H9 (cell line): ENCODE results near the gene ROCK1. TPM values are rescaled to one million over a fixed set of nuclear protein-coding genes. Genes with fewer than 3 reads are reported as not detected.

Experiments used
- DNase-seq: peaks from one replicate; pipeline ENCODE4 v3.0.0-alpha.2; 2017
- H2AFZ ChIP-seq: one replicate; pipeline ENCODE4 v1.6.1; 2013; ENCODE audit warnings: mild to moderate bottlenecking, low read length, control low read depth, moderate library complexity
- H2AK5ac ChIP-seq: 2 replicates; pipeline ENCODE4 v1.6.1; 2013; ENCODE audit warnings: low read length, control low read depth, mixed read lengths; ENCODE audit not compliant: insufficient read length
- H2BK120ac ChIP-seq: one replicate; pipeline ENCODE4 v1.6.1; 2013; ENCODE audit warnings: low read depth, mild to moderate bottlenecking, low read length, control low read depth, inconsistent platforms; ENCODE audit not compliant: poor library complexity, severe bottlenecking
- H2BK12ac ChIP-seq: 2 replicates; pipeline ENCODE4 v1.6.1; 2013; ENCODE audit warnings: low read length, control low read depth, mixed read lengths, low read depth; ENCODE audit not compliant: insufficient read length
- H2BK15ac ChIP-seq: 2 replicates; pipeline ENCODE4 v1.6.1; 2013; ENCODE audit warnings: low read depth, low read length, control low read depth
- H2BK20ac ChIP-seq: one replicate; pipeline ENCODE4 v1.6.1; 2013; ENCODE audit warnings: low read depth, mild to moderate bottlenecking, low read length, control low read depth, inconsistent platforms; ENCODE audit not compliant: poor library complexity, severe bottlenecking
- H2BK5ac ChIP-seq: 2 replicates; pipeline ENCODE4 v1.6.1; 2013; ENCODE audit warnings: low read length, control low read depth, mixed read lengths; ENCODE audit not compliant: insufficient read length
- H3K14ac ChIP-seq: 2 replicates; pipeline ENCODE4 v1.6.1; 2013; ENCODE audit warnings: low read length, control low read depth; ENCODE audit not compliant: insufficient read depth
- H3K18ac ChIP-seq: 2 replicates; pipeline ENCODE4 v1.6.1; 2013; ENCODE audit warnings: low read depth, mild to moderate bottlenecking, mixed read lengths, low read length, control low read depth; ENCODE audit not compliant: insufficient read length
- H3K23ac ChIP-seq: 2 replicates; pipeline ENCODE4 v1.6.1; 2013; ENCODE audit warnings: low read length, control low read depth, mixed read lengths, low read depth; ENCODE audit not compliant: insufficient read length
- H3K23me2 ChIP-seq: 2 replicates; pipeline ENCODE4 v1.6.1; 2013; ENCODE audit warnings: low read depth, mild to moderate bottlenecking, mixed read lengths, low read length, control low read depth; ENCODE audit not compliant: insufficient read length, poor library complexity, severe bottlenecking
- H3K27ac ChIP-seq: 2 replicates; pipeline ENCODE4 v1.5.1; 2013; ENCODE audit warnings: low read length, control low read depth, mixed read lengths, low read depth; ENCODE audit not compliant: insufficient read length
- H3K27me3 ChIP-seq: 2 replicates; pipeline ENCODE4 v1.6.1; 2013; ENCODE audit warnings: low read length, control low read depth, inconsistent platforms; ENCODE audit not compliant: insufficient read depth
- H3K4ac ChIP-seq: 2 replicates; pipeline ENCODE4 v1.6.1; 2013; ENCODE audit warnings: low read depth, mild to moderate bottlenecking, control low read depth, inconsistent platforms, low read length, moderate library complexity
- H3K4me1 ChIP-seq: 2 replicates; pipeline ENCODE4 v1.6.1; 2013; ENCODE audit warnings: low read length, control low read depth, inconsistent platforms; ENCODE audit not compliant: insufficient read depth
- H3K4me2 ChIP-seq: 2 replicates; pipeline ENCODE4 v1.6.1; 2013; ENCODE audit warnings: low read length, control low read depth, mixed read lengths; ENCODE audit not compliant: insufficient read length, insufficient read depth
- H3K56ac ChIP-seq: 2 replicates; pipeline ENCODE4 v1.6.1; 2013; ENCODE audit warnings: low read depth, mild to moderate bottlenecking, mixed read lengths, low read length, control low read depth; ENCODE audit not compliant: insufficient read length
- H3K79me1 ChIP-seq: 2 replicates; pipeline ENCODE4 v1.6.1; 2013; ENCODE audit warnings: low read depth, mild to moderate bottlenecking, moderate library complexity, low read length, control low read depth, inconsistent platforms; ENCODE audit not compliant: insufficient read depth, poor library complexity, severe bottlenecking
- H3K79me2 ChIP-seq: 2 replicates; pipeline ENCODE4 v1.6.1; 2013; ENCODE audit warnings: low read length, control low read depth, inconsistent platforms; ENCODE audit not compliant: insufficient read depth
- H3K9ac ChIP-seq: 2 replicates; pipeline ENCODE4 v1.6.1; 2013; ENCODE audit warnings: low read length, control low read depth, mixed read lengths; ENCODE audit not compliant: insufficient read length; ENCODE audit errors: extremely low read depth
- H3K9me3 ChIP-seq: one replicate; pipeline ENCODE4 v1.6.1; 2013; ENCODE audit warnings: low read depth, low read length, inconsistent platforms; ENCODE audit not compliant: control insufficient read depth
- H3T11ph ChIP-seq: one replicate; pipeline ENCODE4 v1.6.1; 2013; ENCODE audit warnings: mild to moderate bottlenecking, low read length, control low read depth, inconsistent platforms
- H4K20me1 ChIP-seq: one replicate; pipeline ENCODE4 v1.6.1; 2013; ENCODE audit not compliant: control insufficient read depth, insufficient read length, insufficient read depth
- H4K5ac ChIP-seq: 2 replicates; pipeline ENCODE4 v1.6.1; 2013; ENCODE audit warnings: low read depth, mild to moderate bottlenecking, mixed read lengths, low read length, control low read depth; ENCODE audit not compliant: insufficient read length
- H4K8ac ChIP-seq: replicated peaks from 2 replicates; pipeline ENCODE4 v1.6.1; 2013; ENCODE audit warnings: low read length, control low read depth, mixed read lengths, low read depth; ENCODE audit not compliant: insufficient read length
- H4K91ac ChIP-seq: 2 replicates; pipeline ENCODE4 v1.6.1; 2013; ENCODE audit warnings: low read depth, mild to moderate bottlenecking, moderate library complexity, mixed read lengths, low read length, control low read depth; ENCODE audit not compliant: insufficient read length
- H3K27ac Mint-ChIP-seq, 3 experiments: 2 replicates in 2 of 3; 3 replicates in 1 of 3; pipeline ENCODE4 v1.8.0; 2020 to 2021; ENCODE audit warnings: mixed read lengths in 3 of 3, mild to moderate bottlenecking in 1 of 3, moderate library complexity in 1 of 3
- H3K27me3 Mint-ChIP-seq: 2 replicates; pipeline ENCODE4 v1.8.0; 2021; ENCODE audit warnings: low read depth, mild to moderate bottlenecking, moderate library complexity, mixed read lengths
- H3K36me3 Mint-ChIP-seq, 3 experiments: 2 replicates in 2 of 3; 3 replicates in 1 of 3; pipeline ENCODE4 v1.8.0; 2020 to 2021; ENCODE audit warnings: low read depth in 3 of 3, mixed read lengths in 3 of 3; ENCODE audit not compliant: insufficient read depth in 1 of 3
- H3K4me1 Mint-ChIP-seq, 2 experiments: 2 replicates each; pipeline ENCODE4 v1.8.0; 2020; ENCODE audit warnings: mixed read lengths in 2 of 2
- H3K4me3 Mint-ChIP-seq, 2 experiments: 2 replicates in 1 of 2; 3 replicates in 1 of 2; pipeline ENCODE4 v1.8.0; 2020 to 2021; ENCODE audit warnings: mild to moderate bottlenecking in 2 of 2, mixed read lengths in 2 of 2, moderate library complexity in 1 of 2
- H3K9me3 Mint-ChIP-seq, 2 experiments: 2 replicates in 1 of 2; 3 replicates in 1 of 2; pipeline ENCODE4 v1.8.0; 2020; ENCODE audit warnings: mild to moderate bottlenecking in 2 of 2, mixed read lengths in 2 of 2, moderate library complexity in 1 of 2
- WGBS: extraction: QIAGEN DNeasy Blood & Tissue Kit; methylation state at CpG from one replicate; pipeline ENCODE4 v1.1.7; 2013; ENCODE audit warnings: missing lambda C conversion rate, low lambda C conversion rate, mixed read lengths; ENCODE audit not compliant: insufficient read length; ENCODE audit errors: extremely low coverage; 5-methylcytosine and 5-hydroxymethylcytosine counted together
- total RNA-seq: library from RNA; stranded (reverse); gene quantifications from 2 replicates; pipeline ENCODE4 v1.2.1, GENCODE V29; 2021
- TF ChIP-seq, protein P1 (sequence below): fragments of 200-600 bp; sonication (generic); conservative IDR thresholded peaks from 3 replicates; pipeline ENCODE4 v1.8.0; 2021; ENCODE audit warnings: antibody characterized with exemption, mild to moderate bottlenecking

Gene ROCK1
- total RNA-seq, 1 experiment from 2014 or later: 38.2 TPM

DNA sequence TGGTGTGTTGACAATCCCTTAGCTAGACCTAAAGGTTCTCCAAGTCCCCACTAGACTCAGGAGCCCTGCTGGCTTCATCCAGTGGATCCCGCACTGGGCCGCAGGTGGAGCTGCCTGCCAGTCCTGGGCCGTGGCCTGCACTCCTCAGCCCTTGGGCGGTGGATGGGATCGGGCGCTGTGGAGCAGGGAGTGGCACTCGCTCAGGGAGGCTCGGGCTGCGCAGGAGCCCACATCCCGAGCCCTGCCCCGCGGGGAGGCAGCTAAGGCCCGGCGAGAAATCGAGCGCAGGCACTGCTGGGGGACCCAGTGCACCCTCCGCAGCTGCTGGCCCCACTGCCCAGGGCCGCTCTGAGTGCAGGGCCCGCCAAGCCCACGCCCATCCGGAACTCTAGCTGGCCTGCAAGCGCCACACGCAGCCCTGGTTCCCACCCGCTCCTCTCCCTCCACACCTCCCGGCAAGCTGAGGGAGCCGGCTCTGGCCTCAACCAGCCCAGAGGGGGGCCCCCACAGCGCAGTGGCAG is 20.8 kb upstream of the ROCK1 start:
- H3K9me3 Mint-ChIP-seq: peaks cover 2 to 7% of the 10 kb centered on the region in 2 experiments; a peak in 3 of 5 replicates
- Histone ChIP-seq H2BK5ac (no peak overlapping the region), H4K5ac (no peak overlapping the region), H2BK20ac (no peak overlapping the region), H3K23me2 (no peaks in the 10 kb centered on the region), H2AFZ (no peak overlapping the region), H2BK15ac (no peak overlapping the region), H3K56ac (no peak overlapping the region), H3K9me3 (no peaks in the 10 kb centered on the region), H4K8ac (no peak overlapping the region), H3K4me2 (no peak overlapping the region), H3K79me2 (no peaks in the 10 kb centered on the region), H2AK5ac (no peak overlapping the region), H3K4me1 (no peaks in the 10 kb centered on the region), H3T11ph (no peak overlapping the region), H2BK120ac (no peak overlapping the region), H3K27ac (no peak overlapping the region), H3K23ac (no peak overlapping the region), H3K79me1 (no peaks in the 10 kb centered on the region), H4K20me1 (no peaks in the 10 kb centered on the region), H3K27me3 (no peaks in the 10 kb centered on the region), H3K9ac (no peak overlapping the region), H3K4ac (no peak overlapping the region), H2BK12ac (no peak overlapping the region), H3K18ac (no peak overlapping the region), H4K91ac (no peak overlapping the region), H3K14ac (no peak overlapping the region)
- no CpG with 5 or more reads among the region's 27 CpGs for WGBS
- H3K36me3 Mint-ChIP-seq: no peaks in the 10 kb centered on the region
- no peak overlapping the region for H3K27ac Mint-ChIP-seq
- H3K4me3 Mint-ChIP-seq: no peak overlapping the region
- TF ChIP-seq, protein P1, sequence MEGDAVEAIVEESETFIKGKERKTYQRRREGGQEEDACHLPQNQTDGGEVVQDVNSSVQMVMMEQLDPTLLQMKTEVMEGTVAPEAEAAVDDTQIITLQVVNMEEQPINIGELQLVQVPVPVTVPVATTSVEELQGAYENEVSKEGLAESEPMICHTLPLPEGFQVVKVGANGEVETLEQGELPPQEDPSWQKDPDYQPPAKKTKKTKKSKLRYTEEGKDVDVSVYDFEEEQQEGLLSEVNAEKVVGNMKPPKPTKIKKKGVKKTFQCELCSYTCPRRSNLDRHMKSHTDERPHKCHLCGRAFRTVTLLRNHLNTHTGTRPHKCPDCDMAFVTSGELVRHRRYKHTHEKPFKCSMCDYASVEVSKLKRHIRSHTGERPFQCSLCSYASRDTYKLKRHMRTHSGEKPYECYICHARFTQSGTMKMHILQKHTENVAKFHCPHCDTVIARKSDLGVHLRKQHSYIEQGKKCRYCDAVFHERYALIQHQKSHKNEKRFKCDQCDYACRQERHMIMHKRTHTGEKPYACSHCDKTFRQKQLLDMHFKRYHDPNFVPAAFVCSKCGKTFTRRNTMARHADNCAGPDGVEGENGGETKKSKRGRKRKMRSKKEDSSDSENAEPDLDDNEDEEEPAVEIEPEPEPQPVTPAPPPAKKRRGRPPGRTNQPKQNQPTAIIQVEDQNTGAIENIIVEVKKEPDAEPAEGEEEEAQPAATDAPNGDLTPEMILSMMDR: no peak
- no peak for DNase-seq
- H3K4me1 Mint-ChIP-seq: no peaks in the 10 kb centered on the region
- H3K27me3 Mint-ChIP-seq: no peaks in the 10 kb centered on the region
